H9 (cell line): ENCODE results near the gene MOV10L1. TPM values are rescaled to one million over a fixed set of nuclear protein-coding genes. Genes with fewer than 3 reads are reported as not detected.

Experiments used
- DNase-seq: peaks from one replicate; pipeline ENCODE4 v3.0.0-alpha.2; 2017
- H2AFZ ChIP-seq: one replicate; pipeline ENCODE4 v1.6.1; 2013; ENCODE audit warnings: mild to moderate bottlenecking, low read length, control low read depth, moderate library complexity
- H2AK5ac ChIP-seq: 2 replicates; pipeline ENCODE4 v1.6.1; 2013; ENCODE audit warnings: low read length, control low read depth, mixed read lengths; ENCODE audit not compliant: insufficient read length
- H2BK120ac ChIP-seq: one replicate; pipeline ENCODE4 v1.6.1; 2013; ENCODE audit warnings: low read depth, mild to moderate bottlenecking, low read length, control low read depth, inconsistent platforms; ENCODE audit not compliant: poor library complexity, severe bottlenecking
- H2BK12ac ChIP-seq: 2 replicates; pipeline ENCODE4 v1.6.1; 2013; ENCODE audit warnings: low read length, control low read depth, mixed read lengths, low read depth; ENCODE audit not compliant: insufficient read length
- H2BK15ac ChIP-seq: 2 replicates; pipeline ENCODE4 v1.6.1; 2013; ENCODE audit warnings: low read depth, low read length, control low read depth
- H2BK20ac ChIP-seq: one replicate; pipeline ENCODE4 v1.6.1; 2013; ENCODE audit warnings: low read depth, mild to moderate bottlenecking, low read length, control low read depth, inconsistent platforms; ENCODE audit not compliant: poor library complexity, severe bottlenecking
- H2BK5ac ChIP-seq: 2 replicates; pipeline ENCODE4 v1.6.1; 2013; ENCODE audit warnings: low read length, control low read depth, mixed read lengths; ENCODE audit not compliant: insufficient read length
- H3K14ac ChIP-seq: 2 replicates; pipeline ENCODE4 v1.6.1; 2013; ENCODE audit warnings: low read length, control low read depth; ENCODE audit not compliant: insufficient read depth
- H3K18ac ChIP-seq: 2 replicates; pipeline ENCODE4 v1.6.1; 2013; ENCODE audit warnings: low read depth, mild to moderate bottlenecking, mixed read lengths, low read length, control low read depth; ENCODE audit not compliant: insufficient read length
- H3K23ac ChIP-seq: 2 replicates; pipeline ENCODE4 v1.6.1; 2013; ENCODE audit warnings: low read length, control low read depth, mixed read lengths, low read depth; ENCODE audit not compliant: insufficient read length
- H3K23me2 ChIP-seq: 2 replicates; pipeline ENCODE4 v1.6.1; 2013; ENCODE audit warnings: low read depth, mild to moderate bottlenecking, mixed read lengths, low read length, control low read depth; ENCODE audit not compliant: insufficient read length, poor library complexity, severe bottlenecking
- H3K27ac ChIP-seq: 2 replicates; pipeline ENCODE4 v1.5.1; 2013; ENCODE audit warnings: low read length, control low read depth, mixed read lengths, low read depth; ENCODE audit not compliant: insufficient read length
- H3K27me3 ChIP-seq: 2 replicates; pipeline ENCODE4 v1.6.1; 2013; ENCODE audit warnings: low read length, control low read depth, inconsistent platforms; ENCODE audit not compliant: insufficient read depth
- H3K4ac ChIP-seq: 2 replicates; pipeline ENCODE4 v1.6.1; 2013; ENCODE audit warnings: low read depth, mild to moderate bottlenecking, control low read depth, inconsistent platforms, low read length, moderate library complexity
- H3K4me1 ChIP-seq: 2 replicates; pipeline ENCODE4 v1.6.1; 2013; ENCODE audit warnings: low read length, control low read depth, inconsistent platforms; ENCODE audit not compliant: insufficient read depth
- H3K4me2 ChIP-seq: 2 replicates; pipeline ENCODE4 v1.6.1; 2013; ENCODE audit warnings: low read length, control low read depth, mixed read lengths; ENCODE audit not compliant: insufficient read length, insufficient read depth
- H3K56ac ChIP-seq: 2 replicates; pipeline ENCODE4 v1.6.1; 2013; ENCODE audit warnings: low read depth, mild to moderate bottlenecking, mixed read lengths, low read length, control low read depth; ENCODE audit not compliant: insufficient read length
- H3K79me1 ChIP-seq: 2 replicates; pipeline ENCODE4 v1.6.1; 2013; ENCODE audit warnings: low read depth, mild to moderate bottlenecking, moderate library complexity, low read length, control low read depth, inconsistent platforms; ENCODE audit not compliant: insufficient read depth, poor library complexity, severe bottlenecking
- H3K79me2 ChIP-seq: 2 replicates; pipeline ENCODE4 v1.6.1; 2013; ENCODE audit warnings: low read length, control low read depth, inconsistent platforms; ENCODE audit not compliant: insufficient read depth
- H3K9ac ChIP-seq: 2 replicates; pipeline ENCODE4 v1.6.1; 2013; ENCODE audit warnings: low read length, control low read depth, mixed read lengths; ENCODE audit not compliant: insufficient read length; ENCODE audit errors: extremely low read depth
- H3K9me3 ChIP-seq: one replicate; pipeline ENCODE4 v1.6.1; 2013; ENCODE audit warnings: low read depth, low read length, inconsistent platforms; ENCODE audit not compliant: control insufficient read depth
- H3T11ph ChIP-seq: one replicate; pipeline ENCODE4 v1.6.1; 2013; ENCODE audit warnings: mild to moderate bottlenecking, low read length, control low read depth, inconsistent platforms
- H4K20me1 ChIP-seq: one replicate; pipeline ENCODE4 v1.6.1; 2013; ENCODE audit not compliant: control insufficient read depth, insufficient read length, insufficient read depth
- H4K5ac ChIP-seq: 2 replicates; pipeline ENCODE4 v1.6.1; 2013; ENCODE audit warnings: low read depth, mild to moderate bottlenecking, mixed read lengths, low read length, control low read depth; ENCODE audit not compliant: insufficient read length
- H4K8ac ChIP-seq: replicated peaks from 2 replicates; pipeline ENCODE4 v1.6.1; 2013; ENCODE audit warnings: low read length, control low read depth, mixed read lengths, low read depth; ENCODE audit not compliant: insufficient read length
- H4K91ac ChIP-seq: 2 replicates; pipeline ENCODE4 v1.6.1; 2013; ENCODE audit warnings: low read depth, mild to moderate bottlenecking, moderate library complexity, mixed read lengths, low read length, control low read depth; ENCODE audit not compliant: insufficient read length
- H3K27ac Mint-ChIP-seq, 3 experiments: 2 replicates in 2 of 3; 3 replicates in 1 of 3; pipeline ENCODE4 v1.8.0; 2020 to 2021; ENCODE audit warnings: mixed read lengths in 3 of 3, mild to moderate bottlenecking in 1 of 3, moderate library complexity in 1 of 3
- H3K27me3 Mint-ChIP-seq: 2 replicates; pipeline ENCODE4 v1.8.0; 2021; ENCODE audit warnings: low read depth, mild to moderate bottlenecking, moderate library complexity, mixed read lengths
- H3K36me3 Mint-ChIP-seq, 3 experiments: 2 replicates in 2 of 3; 3 replicates in 1 of 3; pipeline ENCODE4 v1.8.0; 2020 to 2021; ENCODE audit warnings: low read depth in 3 of 3, mixed read lengths in 3 of 3; ENCODE audit not compliant: insufficient read depth in 1 of 3
- H3K4me1 Mint-ChIP-seq, 2 experiments: 2 replicates each; pipeline ENCODE4 v1.8.0; 2020; ENCODE audit warnings: mixed read lengths in 2 of 2
- H3K4me3 Mint-ChIP-seq, 2 experiments: 2 replicates in 1 of 2; 3 replicates in 1 of 2; pipeline ENCODE4 v1.8.0; 2020 to 2021; ENCODE audit warnings: mild to moderate bottlenecking in 2 of 2, mixed read lengths in 2 of 2, moderate library complexity in 1 of 2
- H3K9me3 Mint-ChIP-seq, 2 experiments: 2 replicates in 1 of 2; 3 replicates in 1 of 2; pipeline ENCODE4 v1.8.0; 2020; ENCODE audit warnings: mild to moderate bottlenecking in 2 of 2, mixed read lengths in 2 of 2, moderate library complexity in 1 of 2
- CTCF ChIP-seq: fragments of 200-600 bp; sonication (generic); conservative IDR thresholded peaks from 3 replicates; pipeline ENCODE4 v1.8.0; 2021; ENCODE audit warnings: antibody characterized with exemption, mild to moderate bottlenecking
- WGBS: extraction: QIAGEN DNeasy Blood & Tissue Kit; methylation state at CpG from one replicate; pipeline ENCODE4 v1.1.7; 2013; ENCODE audit warnings: missing lambda C conversion rate, low lambda C conversion rate, mixed read lengths; ENCODE audit not compliant: insufficient read length; ENCODE audit errors: extremely low coverage; 5-methylcytosine and 5-hydroxymethylcytosine counted together
- total RNA-seq: library from RNA; stranded (reverse); gene quantifications from 2 replicates; pipeline ENCODE4 v1.2.1, GENCODE V29; 2021

Gene MOV10L1
- total RNA-seq, 1 experiment from 2014 or later = not detected

GRCh38 chr22:50148166-50148500 lies 58.3 kb downstream of the MOV10L1 start:
- Histone ChIP-seq H3K4me1 (no peaks in the 10 kb centered on the region), H4K20me1 (no peaks in the 10 kb centered on the region), H4K91ac (no peak overlapping the region), H3K14ac (no peak overlapping the region), H3K4ac (no peak overlapping the region), H3K56ac (no peak overlapping the region), H4K8ac (no peak overlapping the region), H2BK15ac (no peak overlapping the region), H3K79me2 (no peaks in the 10 kb centered on the region), H2BK5ac (no peak overlapping the region), H3K9me3 (no peaks in the 10 kb centered on the region), H3K27me3 (no peaks in the 10 kb centered on the region), H2BK120ac (no peak overlapping the region), H3K23ac (no peak overlapping the region), H3K18ac (no peak overlapping the region), H2AK5ac (no peak overlapping the region), H3K27ac (no peak overlapping the region), H3K23me2 (peaks cover 6% of the 10 kb centered on the region), H3K4me2 (no peak overlapping the region), H3K9ac (no peak overlapping the region), H2BK20ac (no peak overlapping the region), H2AFZ (no peak overlapping the region), H3K79me1 (no peaks in the 10 kb centered on the region), H2BK12ac (no peak overlapping the region), H4K5ac (no peak overlapping the region), H3T11ph (no peak overlapping the region)
- H3K9me3 Mint-ChIP-seq = no peaks in the 10 kb centered on the region; a peak in 1 of 5 replicates
- WGBS = no CpG with 5 or more reads among the region's 12 CpGs
- TF ChIP-seq CTCF = no peak
- DNase-seq = no peak
- no peak overlapping the region for H3K4me3 Mint-ChIP-seq
- peaks cover 19% of the 10 kb centered on the region for H3K27me3 Mint-ChIP-seq
- no peak overlapping the region for H3K27ac Mint-ChIP-seq
- peaks cover 0 to 4% of the 10 kb centered on the region in 2 experiments; a peak in 2 of 4 replicates for H3K4me1 Mint-ChIP-seq
- H3K36me3 Mint-ChIP-seq = no peaks in the 10 kb centered on the region; a peak in 1 of 7 replicates
